Measurements from ENCODE around the gene MEG3. TPM values are rescaled to one million over a fixed set of nuclear protein-coding genes. Genes with fewer than 3 reads are reported as not detected.

The MEG3 gene
- total and polyA plus RNA-seq, 2 of the 8 experiments (the other 6 are each of a cell fraction or from before 2014, with no cell fraction given): 0.17 to 1.1 TPM

GRCh38 chr14:100866666-100867630 lies 41.0 kb downstream of the MEG3 start:
- Histone ChIP-seq H3K4ac (replicated peaks; ENCODE audit: insufficient read length, low read depth, low read length) (no peak overlapping the region), H3K79me2 (ENCODE audit: control insufficient read depth in 1 of 2, insufficient read depth in 2 of 2, low read length in 2 of 2) (no peaks in the 10 kb centered on the region), H3K79me1 (ENCODE audit: low read depth, low read length) (no peaks in the 10 kb centered on the region), H3K23ac (ENCODE audit: insufficient read length) (no peak overlapping the region), H3K4me2 (ENCODE audit: insufficient read depth in 1 of 2, low read depth in 2 of 2, low read length in 2 of 2) (no peak overlapping the region), H4K5ac (ENCODE audit: insufficient read length, low read depth, low read length) (no peak overlapping the region), H3K14ac (ENCODE audit: insufficient read length) (no peak overlapping the region), H4K8ac (ENCODE audit: extremely low read depth, insufficient read depth, low read length) (no peak overlapping the region), H4K20me1 (replicated peaks in 1 of 2; ENCODE audit: control insufficient read depth in 1 of 2, insufficient read depth in 2 of 2, low read length in 2 of 2) (peaks cover 0 to 2% of the 10 kb centered on the region in 2 experiments), H3K9me3 (ENCODE audit: insufficient read depth in 2 of 2, low read depth in 1 of 2, low read length in 1 of 2) (peaks cover 7 to 10% of the 10 kb centered on the region in 2 experiments; a peak in 2 of 4 replicates), H2BK120ac (replicated peaks; ENCODE audit: low read depth, low read length) (no peak overlapping the region), H2AK5ac (ENCODE audit: low read depth, low read length) (no peak overlapping the region), H3K36me3 (ENCODE audit: control insufficient read depth in 2 of 4, insufficient read depth in 4 of 4, low read length in 3 of 4) (no peaks in the 10 kb centered on the region), H3K27ac (ENCODE audit: low read depth, low read length) (no peak overlapping the region), H3K18ac (ENCODE audit: extremely low read depth, low read length) (no peak overlapping the region), H2BK15ac (ENCODE audit: low read length) (no peak overlapping the region), H3K23me2 (ENCODE audit: low read depth, low read length) (no peaks in the 10 kb centered on the region), H2BK20ac (ENCODE audit: low read length) (no peak overlapping the region), H3K56ac (replicated peaks; ENCODE audit: insufficient read length, low read depth, low read length) (no peak overlapping the region), H4K91ac (replicated peaks; ENCODE audit: insufficient read length, low read length) (peak overlapping the region; percentile 81), H3K4me1 (replicated peaks in 1 of 4; ENCODE audit: control insufficient read depth in 3 of 4, insufficient read depth in 4 of 4, low read length in 3 of 4) (no peaks in the 10 kb centered on the region), H3K27me3 (replicated peaks in 1 of 4; ENCODE audit: control insufficient read depth in 3 of 4, extremely low read depth in 1 of 4, insufficient read depth in 3 of 4, low read length in 3 of 4) (no peaks in the 10 kb centered on the region), H3K9ac (replicated peaks in 1 of 4; ENCODE audit: extremely low read depth in 1 of 4, low read depth in 3 of 4, low read length in 3 of 4) (no peak overlapping the region), H2AFZ (ENCODE audit: low read length) (no peak overlapping the region), H3K4me3 (ENCODE audit: extremely low read depth in 1 of 4, insufficient read depth in 2 of 4, low read depth in 3 of 4, low read length in 4 of 4) (no peak overlapping the region), H2BK5ac (ENCODE audit: low read depth, low read length) (no peak overlapping the region), H2BK12ac (ENCODE audit: low read depth, low read length) (no peak overlapping the region)
- ChIA-PET CTCF (ENCODE audit: partially characterized antibody) (interaction anchor here (0.7 kb wide), 1 partner anchor 9 kb away, joined by 3 read pairs; no protein-coding TSS in a partner anchor), POLR2A (ENCODE audit: partially characterized antibody) (no interaction called here)
- WGBS, 2 experiments (ENCODE audit: extremely low coverage in 1 of 2, insufficient coverage in 1 of 2, insufficient read length in 1 of 2, insufficient replicate concordance in 2 of 2, low coverage in 1 of 2, low lambda C conversion rate in 2 of 2, missing lambda C conversion rate in 1 of 2): 92% methylated on average over 18 of the region's 18 CpGs; no CpG with 5 or more reads in 1 of the 2 experiments
- FAIRE-seq (no peak), DNase-seq (ENCODE audit: low read depth in 1 of 2, low spot score in 2 of 2) (no peak)
- no peak for TF ChIP-seq SP2 (IDR thresholded peaks at IDR 0.05; ENCODE audit: low read length)
- no peak for TF ChIP-seq KDM5A (IDR thresholded peaks at IDR 0.05; ENCODE audit: low read length)
- TF ChIP-seq RNF2 (IDR thresholded peaks at IDR 0.05; ENCODE audit: borderline replicate concordance, low read depth, low read length, missing control alignments, poor library complexity, severe bottlenecking): no peak
- no peak for TF ChIP-seq ZNF274 (IDR thresholded peaks at IDR 0.05; ENCODE audit: borderline replicate concordance, extremely low read depth, low read length)
- TF ChIP-seq TAF7 (optimal IDR thresholded peaks at IDR 0.05; ENCODE audit: borderline replicate concordance, low read depth, low read length): no peak
- no peak for TF ChIP-seq SIX5 (IDR thresholded peaks at IDR 0.05; ENCODE audit: low read depth, low read length)
- TF ChIP-seq BRCA1 (IDR thresholded peaks at IDR 0.05; ENCODE audit: low read depth, low read length): no peak
- no peak for TF ChIP-seq POU5F1 (IDR thresholded peaks at IDR 0.05; ENCODE audit: low read depth, low read length)
- no peak for TF ChIP-seq SAP30 (IDR thresholded peaks at IDR 0.05; ENCODE audit: insufficient read depth, insufficient replicate concordance, low read length)
- TF ChIP-seq RXRA (IDR thresholded peaks at IDR 0.05; ENCODE audit: insufficient read depth, low read depth, low read length): no peak
- TF ChIP-seq SP1 (IDR thresholded peaks at IDR 0.05; ENCODE audit: low read depth, low read length): no peak
- no peak for TF ChIP-seq KDM4A (IDR thresholded peaks at IDR 0.05; ENCODE audit: low read depth, low read length, severe bottlenecking)

Data from H1 (cell line).